Measurements from ENCODE around the gene LRRC17.

The LRRC17 gene

GRCh38 chr7:102917436-102918353 is 4.9 kb downstream of the LRRC17 start:
- Histone ChIP-seq H4K20me1 (no peaks in the 10 kb centered on the region), H3K27ac (no peak overlapping the region), H3K4me3 (no peak overlapping the region), H3K9me3 (no peaks in the 10 kb centered on the region), H3K36me3 (no peaks in the 10 kb centered on the region), H3K4me1 (0 out of 2 replicates have a peak, but pooled peaks cover 2% of the 10 kb centered on the region), H3K4me2 (no peak overlapping the region), H3K9ac (no peak overlapping the region), H3K27me3 (no peaks in the 10 kb centered on the region)
- no peak for TF ChIP-seq Cebpa-rat (IDR thresholded peaks at IDR 0.05)

GRCh38 chr7:102918845-102919244 is 6.0 kb downstream of the LRRC17 start:
- Histone ChIP-seq H3K36me3 (no peaks in the 10 kb centered on the region), H3K4me3 (no peak overlapping the region), H3K9ac (no peak overlapping the region), H3K9me3 (no peaks in the 10 kb centered on the region), H3K4me2 (no peak overlapping the region), H4K20me1 (no peaks in the 10 kb centered on the region), H3K4me1 (no peaks in the 10 kb centered on the region), H3K27ac (no peak overlapping the region), H3K27me3 (no peaks in the 10 kb centered on the region)
- no peak for TF ChIP-seq Cebpa-rat (IDR thresholded peaks at IDR 0.05)

- H3K4me2 ChIP-seq, result no peak overlapping the region
- H3K4me3 ChIP-seq, result no peak overlapping the region
- H3K27ac ChIP-seq, result no peak overlapping the region
- no peaks in the 10 kb centered on the region for H4K20me1 ChIP-seq
- no peaks in the 10 kb centered on the region for H3K9me3 ChIP-seq
- TF ChIP-seq Cebpa-rat (IDR thresholded peaks at IDR 0.05), result no peak
- no peaks in the 10 kb centered on the region for H3K36me3 ChIP-seq
- H3K9ac ChIP-seq, result no peak overlapping the region
- no peaks in the 10 kb centered on the region for H3K27me3 ChIP-seq
- no peaks in the 10 kb centered on the region for H3K4me1 ChIP-seq
These were observed 13.4 kb downstream of the LRRC17 start for GRCh38 chr7:102925976-102926782.

- H4K20me1 ChIP-seq, result no peaks in the 10 kb centered on the region
- H3K4me3 ChIP-seq, result no peak overlapping the region
- H3K9me3 ChIP-seq, result no peaks in the 10 kb centered on the region
- no peak for TF ChIP-seq Cebpa-rat (IDR thresholded peaks at IDR 0.05)
- no peak overlapping the region for H3K9ac ChIP-seq
- no peaks in the 10 kb centered on the region for H3K36me3 ChIP-seq
- H3K27ac ChIP-seq, result no peak overlapping the region
- no peak overlapping the region for H3K4me2 ChIP-seq
- no peaks in the 10 kb centered on the region for H3K4me1 ChIP-seq
- H3K27me3 ChIP-seq, result no peaks in the 10 kb centered on the region
These were observed 14.0 kb downstream of the LRRC17 start for GRCh38 chr7:102926783-102927140.

- no peaks in the 10 kb centered on the region for H3K36me3 ChIP-seq
- H3K27me3 ChIP-seq, result no peaks in the 10 kb centered on the region
- no peak overlapping the region for H3K27ac ChIP-seq
- H3K4me3 ChIP-seq, result no peak overlapping the region
- no peak overlapping the region for H3K9ac ChIP-seq
- no peaks in the 10 kb centered on the region for H3K9me3 ChIP-seq
- no peak overlapping the region for H3K4me2 ChIP-seq
- H4K20me1 ChIP-seq, result no peaks in the 10 kb centered on the region
- no peak for TF ChIP-seq Cebpa-rat (IDR thresholded peaks at IDR 0.05)
- H3K4me1 ChIP-seq, result no peaks in the 10 kb centered on the region
These were observed 14.6 kb downstream of the LRRC17 start for GRCh38 chr7:102927312-102927933.

- Histone ChIP-seq H3K9me3 (no peaks in the 10 kb centered on the region), H3K27me3 (no peaks in the 10 kb centered on the region), H3K27ac (no peak overlapping the region), H3K9ac (no peak overlapping the region), H3K4me3 (no peak overlapping the region), H3K4me2 (no peak overlapping the region), H3K36me3 (no peaks in the 10 kb centered on the region), H3K4me1 (no peaks in the 10 kb centered on the region), H4K20me1 (no peaks in the 10 kb centered on the region)
- TF ChIP-seq Cebpa-rat (IDR thresholded peaks at IDR 0.05), result no peak
These were observed 19.0 kb downstream of the LRRC17 start for GRCh38 chr7:102931757-102932156.

- H3K9ac ChIP-seq, result no peak overlapping the region
- H3K9me3 ChIP-seq, result no peaks in the 10 kb centered on the region
- H4K20me1 ChIP-seq, result no peaks in the 10 kb centered on the region
- no peak for TF ChIP-seq Cebpa-rat (IDR thresholded peaks at IDR 0.05)
- no peaks in the 10 kb centered on the region for H3K36me3 ChIP-seq
- no peak overlapping the region for H3K4me3 ChIP-seq
- H3K4me1 ChIP-seq, result no peaks in the 10 kb centered on the region
- no peak overlapping the region for H3K4me2 ChIP-seq
- H3K27ac ChIP-seq, result no peak overlapping the region
- no peaks in the 10 kb centered on the region for H3K27me3 ChIP-seq
These were observed 21.0 kb downstream of the LRRC17 start for GRCh38 chr7:102933763-102934162.

GRCh38 chr7:102934239-102934638 is 21.4 kb downstream of the LRRC17 start:
- Histone ChIP-seq H4K20me1 (no peaks in the 10 kb centered on the region), H3K36me3 (no peaks in the 10 kb centered on the region), H3K4me1 (no peaks in the 10 kb centered on the region), H3K4me2 (no peak overlapping the region), H3K27me3 (no peaks in the 10 kb centered on the region), H3K9ac (no peak overlapping the region), H3K4me3 (no peak overlapping the region), H3K27ac (no peak overlapping the region), H3K9me3 (no peaks in the 10 kb centered on the region)
- TF ChIP-seq Cebpa-rat (IDR thresholded peaks at IDR 0.05), result no peak

GRCh38 chr7:102934701-102935100 is 21.9 kb downstream of the LRRC17 start:
- no peaks in the 10 kb centered on the region for H3K9me3 ChIP-seq
- H4K20me1 ChIP-seq, result no peaks in the 10 kb centered on the region
- H3K9ac ChIP-seq, result no peak overlapping the region
- H3K4me2 ChIP-seq, result no peak overlapping the region
- no peak for TF ChIP-seq Cebpa-rat (IDR thresholded peaks at IDR 0.05)
- no peak overlapping the region for H3K27ac ChIP-seq
- no peak overlapping the region for H3K4me3 ChIP-seq
- no peaks in the 10 kb centered on the region for H3K27me3 ChIP-seq
- no peaks in the 10 kb centered on the region for H3K36me3 ChIP-seq
- H3K4me1 ChIP-seq, result no peaks in the 10 kb centered on the region

All from BLaER1 (cell line).